H1 (cell line): ENCODE measurements around the gene KIF4A. TPM values are rescaled to one million over a fixed set of nuclear protein-coding genes. Genes with fewer than 3 reads are reported as not detected.

Experiments used
- CTCF ChIA-PET: fragments of 300-600 bp; sonication (Branson Sonifier 250); formaldehyde crosslinking; loops from one replicate; lab custom pipeline; 2021; ENCODE audit not compliant: partially characterized antibody; lab: Charles Lee
- POLR2A ChIA-PET: fragments of 300-600 bp; sonication (Branson Sonifier 250); formaldehyde crosslinking; loops from one replicate; lab custom pipeline; 2021; ENCODE audit warnings: inconsistent platforms; ENCODE audit not compliant: partially characterized antibody; lab: Charles Lee
- DNase-seq, 2 experiments: peaks; one replicate each; pipeline versions ENCODE4 v3.0.0 to v3.0.0-alpha.2; 2010 to 2022; ENCODE audit warnings: low spot score in 2 of 2, low read depth in 1 of 2, mixed read lengths in 1 of 2
- FAIRE-seq: peaks from 2 replicates; lab custom pipeline; 2011; peaks lifted over from hg19 to GRCh38; lab: Jason Lieb, UNC
- H2AFZ ChIP-seq: 2 replicates; pipeline ENCODE4 v1.8.1; 2012; ENCODE audit warnings: low read length, inconsistent platforms
- H2AK5ac ChIP-seq: 2 replicates; pipeline ENCODE4 v1.6.1; 2013; ENCODE audit warnings: low read depth, low read length
- H2BK120ac ChIP-seq: replicated peaks from 2 replicates; pipeline ENCODE3; 2013; ENCODE audit warnings: low read depth, low read length, inconsistent platforms
- H2BK12ac ChIP-seq: 2 replicates; pipeline ENCODE4 v1.6.1; 2013; ENCODE audit warnings: low read depth, low read length
- H2BK15ac ChIP-seq: 2 replicates; pipeline ENCODE4 v1.6.1; 2013; ENCODE audit warnings: low read length
- H2BK20ac ChIP-seq: 2 replicates; pipeline ENCODE4 v1.6.1; 2013; ENCODE audit warnings: low read length
- H2BK5ac ChIP-seq: 2 replicates; pipeline ENCODE4 v1.6.1; 2013; ENCODE audit warnings: low read depth, low read length
- H3K14ac ChIP-seq: 2 replicates; pipeline ENCODE4 v1.6.1; 2013; ENCODE audit warnings: inconsistent platforms; ENCODE audit not compliant: insufficient read length
- H3K18ac ChIP-seq: 2 replicates; pipeline ENCODE4 v1.6.1; 2013; ENCODE audit warnings: low read length; ENCODE audit errors: extremely low read depth
- H3K23ac ChIP-seq: 2 replicates; pipeline ENCODE4 v1.6.1; 2013; ENCODE audit warnings: inconsistent platforms; ENCODE audit not compliant: insufficient read length
- H3K23me2 ChIP-seq: 2 replicates; pipeline ENCODE4 v1.6.1; 2013; ENCODE audit warnings: low read depth, low read length
- H3K27ac ChIP-seq: 2 replicates; pipeline ENCODE4 v1.6.1; 2011; ENCODE audit warnings: low read depth, low read length, inconsistent platforms
- H3K27me3 ChIP-seq, 4 experiments: replicated peaks in 1 of 4; 1 replicate in 1 of 4; 2 replicates in 3 of 4; pipeline versions ENCODE4 v1.6.1 to v1.8.1; 2011 to 2013; ENCODE audit warnings: low read length in 3 of 4, mild to moderate bottlenecking in 3 of 4, inconsistent platforms in 2 of 4, mixed read lengths in 2 of 4, moderate library complexity in 1 of 4; ENCODE audit not compliant: control insufficient read depth in 3 of 4, insufficient read depth in 3 of 4; ENCODE audit errors: extremely low read depth in 1 of 4
- H3K36me3 ChIP-seq, 4 experiments: 2 replicates each; pipeline versions ENCODE4 v1.6.1 to v1.8.1; 2011 to 2013; ENCODE audit warnings: mild to moderate bottlenecking in 4 of 4, low read length in 3 of 4, moderate library complexity in 2 of 4, control low read depth in 1 of 4, inconsistent platforms in 1 of 4; ENCODE audit not compliant: insufficient read depth in 4 of 4, control insufficient read depth in 2 of 4
- H3K4ac ChIP-seq: replicated peaks from 2 replicates; pipeline ENCODE3; 2013; ENCODE audit warnings: low read length, low read depth, mixed read lengths, inconsistent platforms; ENCODE audit not compliant: insufficient read length
- H3K4me1 ChIP-seq, 4 experiments: replicated peaks in 1 of 4; 1 replicate in 1 of 4; 2 replicates in 3 of 4; pipeline versions ENCODE4 v1.6.1 to v1.8.1; 2011 to 2013; ENCODE audit warnings: low read length in 3 of 4, inconsistent platforms in 2 of 4, mixed read lengths in 1 of 4; ENCODE audit not compliant: insufficient read depth in 4 of 4, control insufficient read depth in 3 of 4
- H3K4me2 ChIP-seq, 2 experiments: 2 replicates each; pipeline versions ENCODE4 v1.6.1 to v1.8.1; 2011 to 2013; ENCODE audit warnings: low read depth in 2 of 2, low read length in 2 of 2, control low read depth in 1 of 2, inconsistent platforms in 1 of 2, mild to moderate bottlenecking in 1 of 2; ENCODE audit not compliant: insufficient read depth in 1 of 2
- H3K4me3 ChIP-seq, 4 experiments: fragments of 200-600, 300-600 bp in 1 of 4; sonication (generic), shearing (Covaris generic), sonication (Bioruptor Twin) in 1 of 4; 2 replicates each; pipeline versions ENCODE4 v1.5.1 to v1.8.1; 2011 to 2016; ENCODE audit warnings: low read length in 4 of 4, low read depth in 3 of 4, control low read depth in 2 of 4, inconsistent platforms in 2 of 4, mild to moderate bottlenecking in 2 of 4, mixed read lengths in 1 of 4, moderate library complexity in 1 of 4; ENCODE audit not compliant: insufficient read depth in 2 of 4; ENCODE audit errors: extremely low read depth in 1 of 4
- H3K56ac ChIP-seq: replicated peaks from 2 replicates; pipeline ENCODE3; 2013; ENCODE audit warnings: low read depth, mild to moderate bottlenecking, mixed read lengths, low read length, inconsistent platforms; ENCODE audit not compliant: insufficient read length
- H3K79me1 ChIP-seq: 2 replicates; pipeline ENCODE4 v1.6.1; 2013; ENCODE audit warnings: low read depth, low read length, control low read depth
- H3K79me2 ChIP-seq, 2 experiments: 2 replicates each; pipeline versions ENCODE4 v1.6.1 to v1.8.1; 2012 to 2013; ENCODE audit warnings: low read length in 2 of 2, mild to moderate bottlenecking in 2 of 2, inconsistent platforms in 1 of 2; ENCODE audit not compliant: insufficient read depth in 2 of 2, control insufficient read depth in 1 of 2
- H3K9ac ChIP-seq, 4 experiments: replicated peaks in 1 of 4; 1 replicate in 1 of 4; 2 replicates in 3 of 4; pipeline versions ENCODE4 v1.6.1 to v1.8.1; 2011 to 2013; ENCODE audit warnings: low read depth in 3 of 4, low read length in 3 of 4, control low read depth in 2 of 4, mild to moderate bottlenecking in 2 of 4, moderate library complexity in 2 of 4, inconsistent platforms in 1 of 4; ENCODE audit errors: extremely low read depth in 1 of 4
- H3K9me3 ChIP-seq, 2 experiments: 2 replicates each; pipeline versions ENCODE4 v1.6.1 to v1.8.1; 2012 to 2013; ENCODE audit warnings: mild to moderate bottlenecking in 2 of 2, moderate library complexity in 2 of 2, control low read depth in 1 of 2, inconsistent platforms in 1 of 2, low read depth in 1 of 2, low read length in 1 of 2, mixed read lengths in 1 of 2; ENCODE audit not compliant: insufficient read depth in 2 of 2
- H4K20me1 ChIP-seq, 2 experiments: replicated peaks in 1 of 2; 2 replicates each; pipeline versions ENCODE3 to v1.8.1; 2011 to 2013; ENCODE audit warnings: inconsistent platforms in 2 of 2, low read length in 2 of 2, mild to moderate bottlenecking in 1 of 2; ENCODE audit not compliant: insufficient read depth in 2 of 2, control insufficient read depth in 1 of 2
- H4K5ac ChIP-seq: 2 replicates; pipeline ENCODE4 v1.6.1; 2013; ENCODE audit warnings: low read length, low read depth, mixed read lengths, inconsistent platforms; ENCODE audit not compliant: insufficient read length
- H4K8ac ChIP-seq: 2 replicates; pipeline ENCODE4 v1.8.0; 2013; ENCODE audit warnings: mild to moderate bottlenecking, moderate library complexity, low read length, inconsistent platforms; ENCODE audit not compliant: insufficient read depth; ENCODE audit errors: extremely low read depth
- H4K91ac ChIP-seq: replicated peaks from 2 replicates; pipeline ENCODE3; 2013; ENCODE audit warnings: low read length, mixed read lengths, inconsistent platforms; ENCODE audit not compliant: insufficient read length
- CREB1 ChIP-seq: IDR thresholded peaks from 2 replicates; pipeline ENCODE4 v1.6.1; 2012; ENCODE audit warnings: inconsistent platforms
- CTBP2 ChIP-seq: IDR thresholded peaks from 2 replicates; pipeline ENCODE4 v1.7.0; 2011; ENCODE audit warnings: borderline replicate concordance, mild to moderate bottlenecking, moderate library complexity, mixed read lengths, low read length; ENCODE audit not compliant: insufficient read depth, insufficient read length
- FOSL1 ChIP-seq: IDR thresholded peaks from 2 replicates; pipeline ENCODE4 v1.6.1; 2011; ENCODE audit warnings: mild to moderate bottlenecking, low read depth, low read length, moderate library complexity; ENCODE audit not compliant: insufficient read depth
- PHF8 ChIP-seq: fragments of 200-600 bp; sonication (generic); conservative IDR thresholded peaks from 2 replicates; pipeline ENCODE4 v1.7.1; 2012; ENCODE audit warnings: low read depth, mild to moderate bottlenecking, inconsistent platforms, low read length, moderate library complexity
- POU5F1 ChIP-seq: IDR thresholded peaks from 2 replicates; pipeline ENCODE4 v1.6.1; 2011; ENCODE audit warnings: low read depth, mild to moderate bottlenecking, low read length, moderate library complexity
- RAD21 ChIP-seq, 2 experiments: IDR thresholded peaks in 1 of 2; conservative IDR thresholded peaks in 1 of 2; 2 replicates each; pipeline ENCODE4 v1.6.1; 2011; ENCODE audit warnings: low read depth in 2 of 2, low read length in 2 of 2, improper control_type of control experiment in 1 of 2, inconsistent platforms in 1 of 2, mild to moderate bottlenecking in 1 of 2, moderate library complexity in 1 of 2
- RXRA ChIP-seq: IDR thresholded peaks from 2 replicates; pipeline ENCODE4 v1.6.1; 2011; ENCODE audit warnings: low read depth, mild to moderate bottlenecking, low read length, moderate library complexity; ENCODE audit not compliant: insufficient read depth
- TAF7 ChIP-seq: optimal IDR thresholded peaks from 2 replicates; pipeline ENCODE3; 2011; ENCODE audit warnings: low read depth, mild to moderate bottlenecking, inconsistent platforms, low read length, moderate library complexity, borderline replicate concordance
- WGBS, 2 experiments: shearing (Covaris generic) in 1 of 2; methylation state at CpG; one replicate each; pipeline versions ENCODE4 v1.1.6 to v1.1.7; 2013 to 2015; ENCODE audit warnings: low lambda C conversion rate in 2 of 2, mixed read lengths in 2 of 2, inconsistent platforms in 1 of 2, low coverage in 1 of 2, missing lambda C conversion rate in 1 of 2; ENCODE audit not compliant: insufficient replicate concordance in 2 of 2, insufficient coverage in 1 of 2, insufficient read length in 1 of 2; ENCODE audit errors: extremely low coverage in 1 of 2, missing lambda C conversion rate in 1 of 2; 5-methylcytosine and 5-hydroxymethylcytosine counted together
- polyA plus RNA-seq, 7 experiments: library from polyadenylated mRNA; depleted of rRNA in 3 of 7; stranded (reverse) in 5 of 7; unstranded in 2 of 7; fragments of >200 nt in 5 of 7; fragments of 200-250 nt in 2 of 7; gene quantifications; 1 replicate in 5 of 7; 2 replicates in 1 of 7; 4 replicates in 1 of 7; pipeline versions ENCODE4 v1.2.1 to v1.2.3, GENCODE V29; 2011 to 2013; ENCODE audit warnings: missing spikeins in 2 of 7, mixed read lengths in 2 of 7
- total RNA-seq: library from RNA; stranded (reverse); fragmentation: NEBNext Ultra II Directional; extraction: Animal tissue kit (Norgen Biotek cat#: 25700); gene quantifications from 2 replicates; pipeline ENCODE4 v1.2.1, GENCODE V29; 2021
- TF ChIP-seq, protein P1 (sequence below): IDR thresholded peaks from 2 replicates; pipeline ENCODE4 v1.6.1; 2012; ENCODE audit warnings: low read length, inconsistent platforms

Gene KIF4A
- total and polyA plus RNA-seq, 2 of the 8 experiments (the other 6 are each of a cell fraction or from before 2014, with no cell fraction given), result 10.9 to 35.7 TPM

DNA sequence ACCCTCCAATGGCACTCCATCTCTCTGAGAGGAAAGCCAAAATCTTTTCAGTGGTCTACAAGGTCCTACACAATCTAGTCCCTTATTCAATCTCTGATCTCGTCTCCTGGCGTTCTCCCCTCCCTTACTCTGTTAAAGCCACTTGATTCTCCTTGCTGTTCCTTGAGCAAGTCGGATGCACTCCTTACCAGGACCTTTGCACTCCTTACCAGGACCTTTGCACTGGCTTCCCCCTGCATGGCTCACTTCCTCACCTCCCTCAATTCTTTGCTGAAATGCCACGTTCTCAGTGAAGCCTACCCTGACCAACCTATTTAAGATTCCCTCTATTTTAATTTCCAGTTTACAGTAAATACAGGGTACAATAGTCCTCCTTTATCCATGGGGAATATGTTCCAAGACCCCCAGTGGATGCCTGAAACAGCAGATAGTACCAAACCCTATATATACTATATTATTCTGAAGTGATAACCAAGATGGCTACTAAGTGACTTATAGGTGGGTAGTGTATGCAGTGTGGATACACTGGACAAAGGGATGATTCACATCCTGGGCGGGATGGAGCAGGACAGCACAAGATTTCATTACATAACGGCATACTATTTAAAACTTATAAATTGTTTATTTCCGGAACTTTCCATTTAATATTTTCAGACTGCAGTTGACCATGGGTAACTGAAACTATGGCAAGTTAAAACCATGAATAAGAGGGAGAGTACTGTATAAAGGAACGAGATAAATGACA lies 148.2 kb downstream of the KIF4A start:
- POLR2A ChIA-PET, result interaction anchor here (0.7 kb wide), 1 partner anchor 17 kb away, joined by 3 read pairs; no protein-coding TSS in a partner anchor
- 76% methylated on average over 8 of the region's 8 CpGs; no CpG with 5 or more reads in 1 of the 2 experiments for WGBS, 2 experiments
- TF ChIP-seq CTBP2, result no peak
- no peak for TF ChIP-seq FOSL1
- no peak for TF ChIP-seq TAF7
- TF ChIP-seq RAD21 (IDR thresholded peaks at IDR 0.05 in 1 of 2, conservative IDR thresholded peaks at IDR 0.05 in 1 of 2; ENCODE audit: low read depth in 2 of 2, low read length in 2 of 2), result no peak
- TF ChIP-seq CREB1, result no peak
- no peak for TF ChIP-seq PHF8
- TF ChIP-seq, protein P1, sequence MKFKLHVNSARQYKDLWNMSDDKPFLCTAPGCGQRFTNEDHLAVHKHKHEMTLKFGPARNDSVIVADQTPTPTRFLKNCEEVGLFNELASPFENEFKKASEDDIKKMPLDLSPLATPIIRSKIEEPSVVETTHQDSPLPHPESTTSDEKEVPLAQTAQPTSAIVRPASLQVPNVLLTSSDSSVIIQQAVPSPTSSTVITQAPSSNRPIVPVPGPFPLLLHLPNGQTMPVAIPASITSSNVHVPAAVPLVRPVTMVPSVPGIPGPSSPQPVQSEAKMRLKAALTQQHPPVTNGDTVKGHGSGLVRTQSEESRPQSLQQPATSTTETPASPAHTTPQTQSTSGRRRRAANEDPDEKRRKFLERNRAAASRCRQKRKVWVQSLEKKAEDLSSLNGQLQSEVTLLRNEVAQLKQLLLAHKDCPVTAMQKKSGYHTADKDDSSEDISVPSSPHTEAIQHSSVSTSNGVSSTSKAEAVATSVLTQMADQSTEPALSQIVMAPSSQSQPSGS, result no peak
- TF ChIP-seq RXRA, result no peak
- TF ChIP-seq POU5F1, result no peak

More for the DNA sequence above, 148.2 kb downstream of the KIF4A start:
- Histone ChIP-seq H3K79me2 (no peaks in the 10 kb centered on the region), H3K14ac (no peak overlapping the region), H3K9ac (no peak overlapping the region), H3K4me3 (no peak overlapping the region), H3K4me1 (peaks cover 0 to 6% (median 1%) of the 10 kb centered on the region in 4 experiments; a peak in 4 of 7 replicates), H2BK15ac (no peak overlapping the region), H4K91ac (no peak overlapping the region), H2AFZ (no peak overlapping the region), H3K18ac (no peak overlapping the region), H3K79me1 (no peaks in the 10 kb centered on the region), H4K5ac (no peak overlapping the region), H3K23me2 (no peaks in the 10 kb centered on the region; the same call in 1 of the 2 replicates), H4K20me1 (no peaks in the 10 kb centered on the region), H3K9me3 (no peaks in the 10 kb centered on the region), H3K56ac (no peak overlapping the region), H4K8ac (no peak overlapping the region), H2BK120ac (no peak overlapping the region), H3K36me3 (no peaks in the 10 kb centered on the region; a peak in 1 of 8 replicates), H2AK5ac (no peak overlapping the region), H3K4ac (no peak overlapping the region), H3K27ac (no peak overlapping the region), H3K4me2 (no peak overlapping the region), H2BK20ac (no peak overlapping the region), H2BK5ac (no peak overlapping the region), H3K23ac (no peak overlapping the region), H2BK12ac (no peak overlapping the region), H3K27me3 (no peaks in the 10 kb centered on the region)
- FAIRE-seq (no peak), DNase-seq (no peak)
- CTCF ChIA-PET, result interaction anchor here (0.9 kb wide), 1 partner anchor 10 kb away, joined by 3 read pairs; no protein-coding TSS in a partner anchor
